ENCODE data around the gene P4HTM.
A peak's percentile ranks its signal among the peaks of the same experiment; 100 is the strongest.

P4HTM gene

GRCh38 chr3:49009396-49009795, 19.4 kb downstream of the P4HTM start:
- DNase-seq = no peak

DNA sequence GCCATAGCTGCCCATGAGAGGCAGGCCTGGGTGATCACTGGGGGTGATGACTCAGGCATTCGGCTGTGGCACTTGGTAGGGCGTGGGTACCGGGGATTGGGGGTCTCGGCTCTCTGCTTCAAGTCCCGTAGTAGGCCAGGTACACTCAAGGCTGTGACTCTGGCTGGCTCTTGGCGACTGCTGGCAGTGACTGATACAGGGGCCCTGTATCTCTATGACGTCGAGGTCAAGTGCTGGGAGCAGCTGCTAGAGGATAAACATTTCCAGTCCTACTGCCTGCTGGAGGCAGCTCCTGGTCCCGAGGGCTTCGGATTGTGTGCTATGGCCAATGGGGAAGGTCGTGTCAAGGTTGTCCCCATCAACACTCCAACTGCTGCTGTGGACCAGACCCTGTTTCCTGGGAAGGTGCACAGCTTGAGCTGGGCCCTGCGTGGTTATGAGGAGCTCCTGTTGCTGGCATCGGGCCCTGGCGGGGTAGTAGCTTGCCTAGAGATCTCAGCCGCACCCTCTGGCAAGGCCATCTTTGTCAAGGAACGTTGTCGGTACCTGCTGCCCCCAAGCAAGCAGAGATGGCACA, 22.5 kb downstream of the P4HTM start:
- DNase-seq = no peak

- no peak for DNase-seq
Observed at GRCh38 chr3:49013113-49013737, 23.2 kb downstream of the P4HTM start.

GRCh38 chr3:49013738-49014660, 24.0 kb downstream of the P4HTM start:
- peak; percentile 42 to 50 for DNase-seq

DNA sequence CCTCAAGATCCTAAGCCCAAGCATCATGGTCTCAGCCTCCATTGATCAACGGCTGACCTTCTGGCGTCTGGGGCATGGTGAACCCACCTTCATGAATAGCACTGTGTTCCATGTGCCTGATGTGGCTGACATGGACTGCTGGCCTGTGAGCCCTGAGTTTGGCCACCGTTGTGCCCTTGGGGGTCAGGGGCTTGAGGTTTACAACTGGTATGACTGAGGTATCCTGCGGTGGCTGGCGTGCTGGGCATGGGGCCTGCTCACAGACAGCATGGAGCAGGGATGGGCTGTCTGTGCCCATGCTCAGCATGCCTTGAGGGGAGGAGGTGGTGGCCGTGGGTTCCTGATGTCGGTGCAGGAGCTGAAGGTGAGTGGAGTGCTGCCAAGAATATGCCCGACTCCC, 25.0 kb downstream of the P4HTM start:
- no peak for DNase-seq

- DNase-seq = no peak
Observed at GRCh38 chr3:49015765-49016164, 25.7 kb downstream of the P4HTM start.

GRCh38 chr3:49016414-49017228, 26.6 kb downstream of the P4HTM start:
- no peak for DNase-seq

GRCh38 chr3:49017229-49017970, 27.4 kb downstream of the P4HTM start:
- DNase-seq = no peak

DNA sequence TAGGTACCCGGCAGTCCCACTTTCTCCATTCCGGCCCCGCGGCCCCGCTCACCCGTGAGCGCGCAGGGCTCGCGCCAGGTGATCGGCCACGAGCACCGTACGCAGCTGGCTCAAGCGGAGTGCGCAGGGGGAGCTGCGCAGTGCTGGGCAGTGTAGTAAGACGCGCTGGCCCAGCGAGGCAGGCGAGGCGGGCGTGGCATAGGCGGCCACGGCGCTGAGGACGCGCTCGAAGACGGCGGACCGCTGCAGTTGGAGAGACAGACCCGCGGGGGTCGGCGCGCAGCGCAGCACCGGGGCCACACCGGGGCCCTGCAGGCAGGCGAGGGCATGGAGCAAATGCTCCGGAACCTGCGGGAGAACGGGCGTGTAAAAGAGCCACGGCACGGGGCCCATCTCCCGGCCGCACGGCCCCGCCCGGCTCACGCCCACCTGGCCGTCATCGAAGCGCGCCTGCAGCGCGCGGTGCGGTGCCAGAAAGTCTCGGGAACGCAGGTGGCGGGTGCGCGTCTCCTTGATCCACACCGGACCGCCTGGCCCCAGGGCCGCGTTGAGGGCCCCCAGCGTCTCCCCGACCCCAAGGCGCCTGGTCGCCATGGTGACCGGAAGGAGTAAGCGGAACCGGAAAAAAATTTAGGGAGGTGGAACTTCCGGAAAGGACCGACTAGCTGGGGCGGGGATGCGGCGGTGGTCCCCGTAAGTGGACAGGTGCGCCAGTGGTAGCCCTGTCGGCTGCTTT, 28.1 kb downstream of the P4HTM start, which contains the start of gene DALRD3:
TSS of gene DALRD3 (minus strand) at position 610 of the 736 bp plus-strand sequence. CDS start at position 594, 16 bp downstream.
- DNase-seq = peak; percentile 34 to 40

- DNase-seq = no peak
Observed at GRCh38 chr3:49018707-49019006, 28.6 kb downstream of the P4HTM start.

DNA sequence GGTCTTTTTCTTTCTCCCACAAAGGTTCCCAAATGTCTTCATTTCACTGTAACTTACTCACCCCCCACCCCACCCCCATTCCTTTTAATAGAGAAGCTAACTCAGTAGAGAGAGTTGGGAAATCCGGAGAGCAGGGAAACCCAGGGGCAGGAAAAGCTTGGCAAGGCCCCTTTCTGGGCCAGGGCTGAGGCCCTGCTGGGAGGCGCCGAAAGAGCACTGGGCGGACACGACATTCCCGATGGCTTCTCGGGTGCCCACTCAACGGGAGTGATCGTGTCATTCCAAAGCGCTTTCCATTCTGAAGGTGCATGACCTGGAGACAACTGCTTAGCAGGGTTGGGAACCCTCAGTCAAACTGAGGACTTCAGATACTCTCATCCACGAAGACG, 29.9 kb downstream of the P4HTM start:
- DNase-seq = no peak

DNA sequence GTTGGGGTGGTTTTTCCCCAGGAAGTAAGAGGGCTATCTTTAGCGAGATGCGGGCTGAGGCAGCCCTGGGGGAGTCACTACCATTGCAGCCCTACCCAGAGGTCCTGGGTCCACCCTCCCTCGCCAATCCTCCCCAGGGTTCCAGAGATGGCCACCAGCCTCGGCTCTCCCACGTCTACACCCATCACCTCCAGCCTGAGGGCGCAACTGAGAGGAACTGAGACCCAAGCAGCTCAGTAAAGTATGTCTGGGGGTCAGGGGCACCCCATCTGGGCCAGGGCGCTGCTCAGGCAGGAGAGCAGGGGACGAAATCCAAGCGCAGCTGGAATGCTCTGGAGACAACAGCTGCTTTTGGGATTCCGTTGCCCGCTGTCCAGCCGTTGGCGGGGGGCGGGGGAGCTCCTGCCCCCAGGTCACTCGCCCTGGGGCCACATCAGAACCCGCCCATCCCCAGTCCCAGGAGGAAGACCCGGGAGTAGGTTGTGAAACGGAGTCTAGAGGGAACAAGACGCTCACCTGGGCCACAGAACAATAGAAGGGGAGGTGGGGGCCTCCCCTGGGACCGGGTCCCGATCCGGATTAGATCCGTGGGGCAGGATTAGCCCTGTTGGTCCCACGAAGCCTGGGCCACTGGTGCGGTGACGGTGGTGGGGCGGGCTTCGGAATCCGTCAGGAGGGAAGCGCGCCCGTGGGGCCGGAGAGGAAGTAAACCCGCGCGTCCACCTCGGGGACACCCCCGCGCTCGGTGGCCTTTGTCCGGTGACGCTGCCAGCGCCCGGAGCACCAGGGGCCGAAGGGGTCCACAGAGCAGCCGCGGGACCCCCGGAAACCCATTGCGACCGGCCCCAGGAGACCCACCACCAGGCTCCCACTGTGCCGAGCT, 30.5 kb downstream of the P4HTM start:
- DNase-seq = no peak

GRCh38 chr3:49021213-49021812, 31.3 kb downstream of the P4HTM start:
- peak; percentile 98 to 99 for DNase-seq

- peak; percentile 88 to 90 for DNase-seq
Observed at GRCh38 chr3:49021813-49022687, 32.0 kb downstream of the P4HTM start, which contains the start of gene NDUFAF3. NDUFAF3 (plus strand) TSS chr3:49022121; CDS start chr3:49022145, 24 bp downstream.

DNA sequence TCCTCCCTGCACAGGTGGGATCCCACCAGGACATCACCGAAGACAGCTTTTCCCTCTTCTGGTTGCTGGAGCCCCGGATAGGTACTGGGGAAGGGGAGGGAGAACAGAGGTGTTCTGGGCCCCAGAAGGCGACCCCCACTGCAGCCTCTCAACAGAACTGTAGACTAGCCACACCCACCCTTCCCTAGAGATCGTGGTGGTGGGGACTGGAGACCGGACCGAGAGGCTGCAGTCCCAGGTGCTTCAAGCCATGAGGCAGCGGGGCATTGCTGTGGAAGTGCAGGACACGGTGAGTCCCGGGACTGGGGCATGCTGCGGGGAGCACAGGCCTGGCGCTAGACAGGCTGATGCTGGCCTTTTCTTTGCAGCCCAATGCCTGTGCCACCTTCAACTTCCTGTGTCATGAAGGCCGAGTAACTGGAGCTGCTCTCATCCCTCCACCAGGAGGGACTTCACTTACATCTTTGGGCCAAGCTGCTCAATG, 32.7 kb downstream of the P4HTM start:
- DNase-seq = no peak

GRCh38 chr3:49023775-49024174, 33.7 kb downstream of the P4HTM start:
- no peak for DNase-seq

- DNase-seq = no peak
Observed at GRCh38 chr3:49024449-49024848, 34.4 kb downstream of the P4HTM start.

- DNase-seq = no peak
Observed at GRCh38 chr3:49025005-49025792, 35.2 kb downstream of the P4HTM start.

All from activated CD4-positive, alpha-beta T cell treated with anti-CD3 and anti-CD28 coated beads, Interleukin-2, amount 50 U/mL, for 4 hours (primary cell).